Activated CD4-positive, CD25-positive, alpha-beta regulatory T cell treated with anti-CD3 and anti-CD28 coated beads, Interleukin-2, amount 50 U/mL, for 24 hours (primary cell): ENCODE results near the gene PLEKHA5.
"Not testable (repeated sequence)": the region's sequence is repeated elsewhere in the genome, so short reads cannot be mapped to it uniquely, and the experiment has no call there.

Experiments
- ATAC-seq, 2 donors: fragments of 150-1000 bp; cut with Tn5 transposase; one replicate each; pipeline ENCODE4 v1.10.0; 2021; ENCODE audit warnings: mild to moderate bottlenecking in 1 of 2, moderate library complexity in 1 of 2

Gene PLEKHA5

GRCh38 chr12:19170286-19170685 lies 40.8 kb downstream of the PLEKHA5 start:
- not testable (repeated sequence) for ATAC-seq

DNA sequence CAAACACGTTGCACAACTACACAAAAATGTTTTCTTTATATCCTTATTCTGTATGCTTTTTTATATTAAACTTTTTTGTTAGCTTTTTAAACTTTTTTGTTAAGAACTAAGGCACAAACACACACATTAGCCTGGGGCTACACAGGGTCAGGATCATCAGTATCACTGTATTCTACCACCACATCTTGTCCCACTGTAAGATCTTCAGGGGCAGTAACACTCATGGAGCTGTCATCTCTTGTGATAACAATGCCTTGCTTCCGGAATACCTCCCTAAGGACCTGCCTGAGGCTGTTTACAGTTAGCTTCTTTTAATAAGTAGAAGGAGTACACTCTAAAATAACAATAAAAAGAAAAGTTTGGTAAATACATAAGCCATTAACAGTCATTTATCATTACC lies 42.2 kb downstream of the PLEKHA5 start:
- ATAC-seq, result no peak

DNA sequence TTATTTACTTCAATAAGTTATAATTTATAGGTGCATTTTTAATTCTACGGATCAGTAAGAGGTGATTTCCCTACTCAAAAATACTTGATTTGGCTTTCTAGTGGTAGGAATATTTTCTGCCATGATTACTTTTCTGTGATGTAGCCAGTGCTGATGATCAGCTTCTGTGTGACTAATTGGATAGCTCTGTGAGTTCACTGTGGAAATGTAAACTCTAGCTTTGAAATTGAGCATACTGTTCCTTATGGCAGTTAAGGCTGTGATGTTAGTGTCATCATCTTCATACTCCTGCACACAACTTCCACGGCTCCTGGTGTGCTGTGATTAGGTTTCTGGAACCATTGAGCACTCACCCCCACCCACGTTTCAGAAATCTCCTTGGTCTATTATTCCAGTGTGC lies 48.2 kb downstream of the PLEKHA5 start:
- ATAC-seq, result no peak

- no peak for ATAC-seq
Measured at GRCh38 chr12:19179986-19180385, 50.5 kb downstream of the PLEKHA5 start.

DNA sequence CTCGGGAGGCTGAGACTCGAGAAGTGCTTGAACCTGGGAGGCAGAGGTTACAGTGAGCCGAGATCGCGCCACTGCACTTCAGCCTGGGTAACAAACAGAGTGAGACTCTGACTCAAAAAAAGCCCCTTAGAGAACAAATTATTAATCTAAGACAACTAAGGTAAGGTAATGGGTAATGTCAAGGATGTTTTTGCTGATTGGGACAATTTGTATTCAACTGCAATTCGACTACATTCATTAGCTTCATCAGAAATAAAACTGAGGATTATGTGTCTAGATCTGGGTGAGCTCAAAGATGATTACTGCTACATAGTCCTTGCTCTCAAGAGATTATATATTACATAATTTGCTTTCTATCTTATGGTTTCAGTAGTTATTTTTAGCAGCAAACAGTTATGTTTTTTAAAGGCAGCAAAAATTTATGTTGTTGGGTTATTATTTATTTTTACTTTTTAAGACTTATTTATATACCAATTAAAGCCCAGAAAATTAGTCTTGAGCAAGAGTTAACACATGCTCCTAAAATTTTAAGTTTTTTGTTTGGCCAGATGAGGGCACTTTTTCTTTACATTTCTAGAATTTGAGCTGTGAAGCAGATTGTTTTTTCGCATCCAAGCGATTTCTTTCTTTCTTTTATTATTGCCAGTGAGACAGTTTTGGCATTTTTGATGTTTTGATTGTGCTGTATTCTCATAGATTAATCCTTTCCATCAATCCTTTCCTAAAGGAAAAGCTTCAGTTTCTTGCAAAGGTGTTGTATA lies 52.3 kb downstream of the PLEKHA5 start:
- ATAC-seq, result no peak

GRCh38 chr12:19183121-19183838 lies 53.7 kb downstream of the PLEKHA5 start:
- ATAC-seq, result no peak

DNA sequence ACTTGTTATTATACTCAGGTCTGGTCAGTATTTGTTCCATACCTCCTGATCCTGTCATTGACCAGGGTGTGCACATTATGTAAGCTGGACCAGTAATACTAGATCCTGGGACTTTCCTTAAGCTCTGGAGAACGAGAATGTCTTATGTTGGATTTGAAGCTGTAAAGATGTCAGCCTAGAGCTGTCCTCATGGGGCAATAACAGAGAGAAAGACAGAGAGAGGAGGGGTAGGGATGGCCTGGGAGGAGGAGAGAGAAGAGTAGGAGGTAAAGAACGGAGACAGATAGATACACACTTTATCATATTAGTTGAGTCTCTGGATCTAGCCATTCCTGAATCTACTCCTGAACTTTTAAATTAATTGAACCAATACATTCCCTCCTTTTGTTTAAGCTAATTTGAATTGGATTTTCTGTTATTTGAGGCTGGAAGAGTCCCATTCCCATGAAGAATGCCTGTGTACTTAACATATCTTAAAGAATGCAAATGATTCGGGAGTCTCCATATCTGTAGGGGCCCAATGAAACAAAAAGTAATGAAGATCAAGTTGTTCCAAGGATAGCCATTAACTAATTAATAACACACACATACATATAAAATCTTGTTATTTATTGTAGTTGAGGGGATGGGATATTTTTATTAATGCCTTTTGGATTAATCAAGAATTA lies 55.9 kb downstream of the PLEKHA5 start:
- no peak for ATAC-seq

- ATAC-seq, result no peak
Measured at GRCh38 chr12:19186722-19187661, 57.5 kb downstream of the PLEKHA5 start.

DNA sequence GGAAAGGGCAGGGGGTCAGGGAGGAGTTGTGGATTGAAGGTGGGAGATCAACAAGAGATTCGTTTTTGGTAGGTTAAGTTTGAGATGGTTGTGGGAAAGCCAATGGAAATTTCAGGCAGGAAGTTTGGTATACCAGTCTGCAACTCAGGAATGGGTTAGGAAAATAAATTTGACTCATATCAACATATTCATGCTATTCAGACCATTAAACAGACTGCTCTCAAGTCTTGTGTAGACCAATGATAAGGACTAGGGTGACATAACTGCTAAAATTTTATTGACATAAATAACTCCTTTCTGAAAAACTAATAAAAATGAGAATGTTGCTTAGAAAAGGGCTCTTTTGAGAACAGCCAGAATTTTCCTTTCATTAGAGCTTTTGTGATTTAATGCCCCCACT lies 60.0 kb downstream of the PLEKHA5 start:
- ATAC-seq, result no peak

DNA sequence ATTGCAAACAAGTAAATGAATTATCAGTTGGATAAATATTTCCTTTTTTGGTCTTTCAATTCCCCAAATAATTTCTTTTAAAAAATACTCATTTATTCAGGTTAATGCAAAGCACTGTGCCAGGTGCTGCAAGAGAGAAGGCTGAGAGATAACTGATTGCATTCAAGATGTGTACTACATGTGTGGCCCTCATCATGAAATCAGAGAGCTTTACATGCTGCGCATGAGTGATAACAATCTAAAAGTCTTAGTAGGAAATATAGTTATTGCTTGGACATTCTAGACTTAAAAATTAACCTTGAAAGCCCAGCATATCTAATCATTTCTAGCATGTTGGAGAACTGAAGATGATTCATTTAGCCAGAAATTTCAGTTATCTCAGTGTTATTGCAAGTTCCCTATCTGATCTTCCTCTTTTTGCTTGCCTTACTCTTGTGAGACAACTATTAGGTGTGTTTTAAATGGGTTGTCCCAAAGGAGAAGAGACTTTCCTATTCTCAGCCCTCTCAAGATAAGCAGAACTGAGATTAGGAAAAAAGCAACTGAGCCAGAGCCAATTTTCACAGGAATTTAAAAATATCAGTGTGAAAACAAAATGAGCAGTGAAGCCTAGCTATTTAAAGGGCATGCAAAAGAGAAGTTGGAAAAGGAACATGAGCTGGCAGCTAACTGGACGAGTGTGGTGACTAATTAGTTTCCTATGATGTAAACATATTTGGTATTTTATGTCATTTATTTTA lies 60.9 kb downstream of the PLEKHA5 start:
- no peak for ATAC-seq

DNA sequence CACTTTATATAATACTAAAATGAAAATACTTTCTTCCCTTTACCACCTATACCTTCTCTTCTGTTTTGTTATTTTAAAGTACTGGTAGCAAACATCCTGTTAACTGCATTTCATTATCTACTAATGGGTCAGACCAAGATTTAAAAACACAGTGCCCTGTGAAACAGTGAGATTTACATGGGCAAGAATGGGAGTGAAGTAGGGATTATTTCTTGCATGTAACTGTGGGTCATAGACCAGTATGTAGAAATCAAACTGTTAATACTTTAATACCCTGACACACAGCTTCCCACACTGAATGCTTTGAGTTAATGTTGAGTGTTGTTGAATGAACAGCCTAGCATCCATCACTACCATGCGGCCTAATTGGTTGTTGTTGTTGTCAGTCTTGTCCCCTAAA lies 61.6 kb downstream of the PLEKHA5 start:
- no peak for ATAC-seq

- ATAC-seq, result no peak
Measured at GRCh38 chr12:19191563-19191962, 62.0 kb downstream of the PLEKHA5 start.

DNA sequence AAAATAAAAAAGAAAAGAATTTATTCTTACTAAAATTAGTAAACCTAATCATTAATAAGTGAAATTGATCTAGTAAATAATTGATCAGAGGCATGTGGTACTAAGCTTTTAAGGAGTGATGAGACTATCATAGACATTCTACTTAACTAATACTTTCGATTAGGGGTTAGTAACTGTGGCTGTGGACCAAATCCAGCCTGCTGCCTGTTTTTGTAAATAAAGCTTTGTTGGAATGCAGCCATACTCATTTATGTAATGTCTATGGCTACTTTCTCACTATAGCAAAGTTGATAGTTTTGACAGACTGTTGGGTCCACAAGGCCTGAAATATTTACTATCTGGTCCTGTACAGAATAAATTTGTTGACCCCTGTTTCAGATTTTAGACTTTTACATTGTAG lies 63.2 kb downstream of the PLEKHA5 start:
- ATAC-seq, result no peak

DNA sequence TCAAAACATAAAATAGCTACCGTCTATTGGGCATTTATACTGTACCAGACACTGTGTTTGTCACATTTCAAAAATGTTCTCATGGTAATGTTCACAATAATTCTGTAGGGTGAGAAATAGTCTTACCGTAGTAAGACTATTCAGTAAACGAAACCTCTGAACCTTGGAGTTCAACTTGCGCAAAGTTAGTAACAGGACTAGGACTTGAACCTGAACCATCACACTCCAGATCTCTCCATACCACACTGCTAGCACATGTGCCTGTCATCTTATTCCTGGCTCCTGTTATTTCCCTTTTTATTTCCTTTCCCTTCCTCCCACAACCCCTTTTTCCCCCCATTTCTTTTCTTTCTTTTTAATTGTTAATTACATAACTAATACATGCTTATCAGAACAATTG lies 65.4 kb downstream of the PLEKHA5 start:
- no peak for ATAC-seq

- ATAC-seq, result no peak
Measured at GRCh38 chr12:19196959-19197630, 67.6 kb downstream of the PLEKHA5 start.

GRCh38 chr12:19198272-19198671 lies 68.7 kb downstream of the PLEKHA5 start:
- ATAC-seq, result no peak

DNA sequence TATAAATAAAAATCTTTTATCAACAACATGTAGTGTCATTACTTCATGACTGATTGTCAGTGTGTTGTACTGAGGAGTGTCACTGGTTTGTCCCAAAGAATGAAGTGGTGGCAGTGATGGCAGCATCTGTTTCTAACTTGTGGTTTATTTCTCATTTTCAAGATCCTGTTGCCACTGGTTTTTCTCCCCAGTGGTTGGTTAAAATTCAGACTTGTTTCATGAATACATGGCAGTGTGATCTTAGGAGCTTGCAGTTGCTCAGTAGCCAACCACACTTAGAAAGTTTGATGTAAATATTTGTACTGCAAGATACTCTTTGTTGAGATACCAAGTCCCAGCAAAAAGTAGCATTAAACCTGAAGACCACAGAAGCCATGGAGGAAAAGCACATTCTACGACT lies 69.8 kb downstream of the PLEKHA5 start:
- ATAC-seq, result no peak

GRCh38 chr12:19200261-19200660 lies 70.7 kb downstream of the PLEKHA5 start:
- ATAC-seq, result no peak

DNA sequence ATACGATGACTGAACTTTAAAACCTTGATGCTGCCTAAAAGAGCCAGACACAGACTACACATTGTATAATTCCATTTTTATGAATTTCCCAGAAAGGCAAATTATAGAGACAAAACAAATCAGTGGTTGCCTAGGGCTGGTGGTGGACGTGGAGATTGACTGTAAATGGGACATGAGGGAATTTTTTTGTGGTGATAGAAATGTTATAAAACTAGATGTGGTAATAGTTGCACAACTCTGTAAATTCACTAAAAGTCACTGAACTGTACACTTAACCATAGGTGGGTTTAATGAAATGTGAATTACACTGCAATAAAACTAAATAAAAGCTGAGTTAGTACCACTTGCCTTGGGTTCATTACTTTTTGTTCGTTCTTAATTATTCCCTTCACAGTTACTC lies 72.1 kb downstream of the PLEKHA5 start:
- ATAC-seq, result no peak

GRCh38 chr12:19203013-19203412 lies 73.5 kb downstream of the PLEKHA5 start:
- ATAC-seq, result no peak
